Measurements from ENCODE around the gene PTPRG. TPM values are rescaled to one million over a fixed set of nuclear protein-coding genes. Genes with fewer than 3 reads are reported as not detected.

The PTPRG gene
- total RNA-seq, 2 experiments from 2014 or later = 0.13 to 0.70 TPM

- H3K9me2 ChIP-seq (ENCODE audit: insufficient read depth, low read length) = no peaks in the 10 kb centered on the region
- DNase-seq (ENCODE audit: low spot score) = no peak
- H3K4me3 ChIP-seq (ENCODE audit: low read depth, low read length, poor library complexity, severe bottlenecking) = no peak overlapping the region
- no peaks in the 10 kb centered on the region for H3K79me2 ChIP-seq (ENCODE audit: insufficient read depth, low read depth, low read length)
- H3K4me2 ChIP-seq (ENCODE audit: low read length) = no peak overlapping the region
- ChIA-PET POLR2A (interaction anchor here (0.6 kb wide), 1 partner anchor 90 kb away, joined by 3 read pairs; no protein-coding TSS in a partner anchor), CTCF (ENCODE audit: unreplicated experiment) (interaction anchor here (0.5 kb wide), 1 partner anchor 7 kb away, joined by 4 read pairs; no protein-coding TSS in a partner anchor)
- H4K20me1 ChIP-seq (ENCODE audit: insufficient read depth, low read length) = no peaks in the 10 kb centered on the region
- no peak overlapping the region for H2AFZ ChIP-seq (ENCODE audit: low read length)
- TF ChIP-seq, protein P1, sequence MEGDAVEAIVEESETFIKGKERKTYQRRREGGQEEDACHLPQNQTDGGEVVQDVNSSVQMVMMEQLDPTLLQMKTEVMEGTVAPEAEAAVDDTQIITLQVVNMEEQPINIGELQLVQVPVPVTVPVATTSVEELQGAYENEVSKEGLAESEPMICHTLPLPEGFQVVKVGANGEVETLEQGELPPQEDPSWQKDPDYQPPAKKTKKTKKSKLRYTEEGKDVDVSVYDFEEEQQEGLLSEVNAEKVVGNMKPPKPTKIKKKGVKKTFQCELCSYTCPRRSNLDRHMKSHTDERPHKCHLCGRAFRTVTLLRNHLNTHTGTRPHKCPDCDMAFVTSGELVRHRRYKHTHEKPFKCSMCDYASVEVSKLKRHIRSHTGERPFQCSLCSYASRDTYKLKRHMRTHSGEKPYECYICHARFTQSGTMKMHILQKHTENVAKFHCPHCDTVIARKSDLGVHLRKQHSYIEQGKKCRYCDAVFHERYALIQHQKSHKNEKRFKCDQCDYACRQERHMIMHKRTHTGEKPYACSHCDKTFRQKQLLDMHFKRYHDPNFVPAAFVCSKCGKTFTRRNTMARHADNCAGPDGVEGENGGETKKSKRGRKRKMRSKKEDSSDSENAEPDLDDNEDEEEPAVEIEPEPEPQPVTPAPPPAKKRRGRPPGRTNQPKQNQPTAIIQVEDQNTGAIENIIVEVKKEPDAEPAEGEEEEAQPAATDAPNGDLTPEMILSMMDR (conservative IDR thresholded peaks at IDR 0.05; ENCODE audit: low read length) = no peak
- no peak for TF ChIP-seq EZH2phosphoT487 (IDR thresholded peaks at IDR 0.05; ENCODE audit: borderline replicate concordance, low read depth, low read length)
- no peaks in the 10 kb centered on the region for H3K4me1 ChIP-seq (ENCODE audit: insufficient read depth, low read length, poor library complexity, severe bottlenecking)
- intact Hi-C loops (cut with micrococcal nuclease; ENCODE audit: unreplicated experiment) = no loop called here
- H3K27ac ChIP-seq (ENCODE audit: low read depth, low read length, poor library complexity, severe bottlenecking) = no peak overlapping the region
- H3K36me3 ChIP-seq (ENCODE audit: insufficient read depth, low read length) = no peaks in the 10 kb centered on the region
- no TSS peak for BruUV-seq (replicated peaks)
- H3K9me3 ChIP-seq (ENCODE audit: low read length) = no peaks in the 10 kb centered on the region
Observed at GRCh38 chr3:61943975-61944374, 382.6 kb downstream of the PTPRG start.

GRCh38 chr3:61944726-61945125 is 383.4 kb downstream of the PTPRG start:
- H3K27ac ChIP-seq (ENCODE audit: low read depth, low read length, poor library complexity, severe bottlenecking) = no peak overlapping the region
- no peak for DNase-seq (ENCODE audit: low spot score)
- no TSS peak for BruUV-seq (replicated peaks)
- no peaks in the 10 kb centered on the region for H3K79me2 ChIP-seq (ENCODE audit: insufficient read depth, low read depth, low read length)
- no peak overlapping the region for H3K4me2 ChIP-seq (ENCODE audit: low read length)
- TF ChIP-seq, protein P1 (conservative IDR thresholded peaks at IDR 0.05; ENCODE audit: low read length) = no peak
- TF ChIP-seq EZH2phosphoT487 (IDR thresholded peaks at IDR 0.05; ENCODE audit: borderline replicate concordance, low read depth, low read length) = no peak
- no peaks in the 10 kb centered on the region for H3K36me3 ChIP-seq (ENCODE audit: insufficient read depth, low read length)
- H3K9me3 ChIP-seq (ENCODE audit: low read length) = no peaks in the 10 kb centered on the region
- CTCF ChIA-PET (ENCODE audit: unreplicated experiment) = interaction anchor here (0.5 kb wide), 1 partner anchor 8 kb away, joined by 4 read pairs; no protein-coding TSS in a partner anchor
- H3K4me1 ChIP-seq (ENCODE audit: insufficient read depth, low read length, poor library complexity, severe bottlenecking) = no peaks in the 10 kb centered on the region
- no peaks in the 10 kb centered on the region for H3K9me2 ChIP-seq (ENCODE audit: insufficient read depth, low read length)
- no peak overlapping the region for H3K4me3 ChIP-seq (ENCODE audit: low read depth, low read length, poor library complexity, severe bottlenecking)
- no peaks in the 10 kb centered on the region for H4K20me1 ChIP-seq (ENCODE audit: insufficient read depth, low read length)
- H2AFZ ChIP-seq (ENCODE audit: low read length) = no peak overlapping the region
- intact Hi-C loops (cut with micrococcal nuclease; ENCODE audit: unreplicated experiment) = no loop called here
- POLR2A ChIA-PET = no interaction called here

GRCh38 chr3:61945657-61946056 is 384.3 kb downstream of the PTPRG start:
- Histone ChIP-seq H3K9me3 (ENCODE audit: low read length) (no peaks in the 10 kb centered on the region), H3K4me1 (ENCODE audit: insufficient read depth, low read length, poor library complexity, severe bottlenecking) (no peaks in the 10 kb centered on the region), H3K27ac (ENCODE audit: low read depth, low read length, poor library complexity, severe bottlenecking) (no peak overlapping the region), H3K79me2 (ENCODE audit: insufficient read depth, low read depth, low read length) (no peaks in the 10 kb centered on the region), H3K9me2 (ENCODE audit: insufficient read depth, low read length) (no peaks in the 10 kb centered on the region), H3K4me3 (ENCODE audit: low read depth, low read length, poor library complexity, severe bottlenecking) (no peak overlapping the region), H3K36me3 (ENCODE audit: insufficient read depth, low read length) (no peaks in the 10 kb centered on the region), H3K4me2 (ENCODE audit: low read length) (no peak overlapping the region), H4K20me1 (ENCODE audit: insufficient read depth, low read length) (no peaks in the 10 kb centered on the region), H2AFZ (ENCODE audit: low read length) (no peak overlapping the region)
- intact Hi-C loops (cut with micrococcal nuclease; ENCODE audit: unreplicated experiment) = no loop called here
- no TSS peak for BruUV-seq (replicated peaks)
- ChIA-PET CTCF (ENCODE audit: unreplicated experiment) (no interaction called here), POLR2A (interaction anchor here (0.7 kb wide), 2 partner anchors 543 to 1012 kb away, joined by 3 read pairs; no protein-coding TSS in a partner anchor)
- no peak for DNase-seq (ENCODE audit: low spot score)
- no peak for TF ChIP-seq EZH2phosphoT487 (IDR thresholded peaks at IDR 0.05; ENCODE audit: borderline replicate concordance, low read depth, low read length)
- TF ChIP-seq, protein P1 (conservative IDR thresholded peaks at IDR 0.05; ENCODE audit: low read length) = no peak
